ENCODE results near the gene RMND5B. TPM values are rescaled to one million over a fixed set of nuclear protein-coding genes. Genes with fewer than 3 reads are reported as not detected.

The RMND5B gene
- total and polyA plus RNA-seq, 8 donors: 25.3 to 72.9 (median 33.8) TPM

DNA sequence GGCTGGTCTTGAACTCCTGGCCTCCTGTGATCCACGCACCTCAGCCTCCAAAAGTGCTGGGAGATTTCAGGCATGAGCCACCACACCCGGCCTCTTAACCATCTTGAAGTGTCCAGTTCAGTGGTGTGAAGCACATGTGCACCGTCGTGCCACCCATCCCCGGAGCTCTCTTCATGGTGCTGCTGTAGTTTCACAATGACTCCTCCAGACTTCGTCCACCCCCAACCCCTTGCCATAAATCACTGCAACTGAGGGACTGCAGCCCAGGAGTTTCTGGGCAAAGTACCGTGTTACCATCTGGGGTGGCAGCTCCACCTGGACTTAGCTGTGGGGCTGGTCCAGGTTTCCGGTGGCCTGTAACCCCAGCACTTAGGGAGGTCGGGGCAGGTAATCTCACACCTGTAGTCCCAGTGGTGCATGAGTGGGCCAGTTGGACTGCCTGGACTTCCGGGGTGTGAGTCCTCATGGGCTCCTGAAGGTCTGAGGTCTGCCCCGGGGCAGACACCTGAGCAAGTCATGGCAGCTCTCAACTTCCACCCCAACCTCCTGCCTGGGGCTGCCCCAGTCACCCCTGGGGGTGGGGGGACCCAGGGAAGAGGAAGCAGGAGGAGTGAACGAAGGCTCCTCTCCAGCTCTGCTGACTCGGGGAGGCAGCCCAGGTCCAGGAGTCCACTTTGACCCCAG lies 24.1 kb upstream of the RMND5B start:
- Histone ChIP-seq H3K27me3 (peaks cover 0 to 6% (median 0%) of the 10 kb centered on the region in 3 donors), H3K9me3 (no peaks in the 10 kb centered on the region), H3K4me1 (peaks cover 0 to 28% (median 7%) of the 10 kb centered on the region in 4 donors), H3K36me3 (no peaks in the 10 kb centered on the region), H3K4me3 (no peak overlapping the region), H3K27ac (no peak overlapping the region)
- DNase-seq: no peak
- 77 to 88% (median 83%) methylated on average over 13 of the region's 13 CpGs for WGBS, 5 donors
- intact Hi-C loops (cut with DNase I; ENCODE audit: low total_unique reads): no loop called here
- TF ChIP-seq EP300 (IDR thresholded peaks at IDR 0.05) (no peak), CTCF (IDR thresholded peaks at IDR 0.05) (no peak), POLR2AphosphoS5 (IDR thresholded peaks at IDR 0.05) (no peak), POLR2A (IDR thresholded peaks at IDR 0.05) (no peak)

- no peak overlapping the region for H3K27ac ChIP-seq
These were observed 23.0 kb upstream of the RMND5B start for GRCh38 chr5:178107756-178108310.

DNA sequence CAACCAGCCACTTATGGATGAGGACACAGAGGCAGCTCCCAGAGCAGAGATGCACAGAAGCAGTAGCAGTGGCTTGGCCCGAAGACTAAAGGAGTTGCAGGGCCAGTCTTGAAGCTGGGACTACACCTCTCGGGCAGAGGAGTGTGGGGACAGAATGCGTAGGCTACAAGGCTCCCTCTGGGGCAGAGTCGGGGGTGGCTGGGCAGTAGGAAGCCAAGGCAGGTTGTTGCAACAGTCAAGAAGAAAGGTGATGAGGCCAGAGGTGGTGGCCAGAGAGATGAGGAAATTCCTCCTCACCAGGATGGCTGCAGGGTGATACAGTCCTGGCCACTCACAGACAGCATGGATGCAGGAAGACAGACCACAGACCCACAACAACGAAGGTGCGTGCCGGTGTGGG lies 22.4 kb upstream of the RMND5B start:
- H3K4me1 ChIP-seq: peaks cover 5 to 34% (median 13%) of the 10 kb centered on the region in 4 donors
- no peak overlapping the region for H3K4me3 ChIP-seq
- peak overlapping the region in 1 of 5 donors; percentile 26 for H3K27ac ChIP-seq
- DNase-seq: no peak
- no peaks in the 10 kb centered on the region for H3K9me3 ChIP-seq
- H3K27me3 ChIP-seq: peaks cover 0 to 20% (median 2%) of the 10 kb centered on the region in 3 donors
- no peaks in the 10 kb centered on the region for H3K36me3 ChIP-seq
- no peak for TF ChIP-seq POLR2AphosphoS5 (IDR thresholded peaks at IDR 0.05)
- no peak for TF ChIP-seq POLR2A (IDR thresholded peaks at IDR 0.05)
- TF ChIP-seq EP300 (IDR thresholded peaks at IDR 0.05): no peak
- no peak for TF ChIP-seq CTCF (IDR thresholded peaks at IDR 0.05)
- WGBS, 5 donors: 75 to 85% (median 80%) methylated on average over 7 of the region's 7 CpGs
- intact Hi-C loops (cut with DNase I; ENCODE audit: low total_unique reads): no loop called here

More at GRCh38 chr5:178107756-178108310, 23.0 kb upstream of the RMND5B start:
- Histone ChIP-seq H3K9me3 (no peaks in the 10 kb centered on the region), H3K27me3 (peaks cover 0 to 13% (median 0%) of the 10 kb centered on the region in 3 donors), H3K4me1 (peaks cover 0 to 28% (median 10%) of the 10 kb centered on the region in 4 donors), H3K36me3 (no peaks in the 10 kb centered on the region), H3K4me3 (no peak overlapping the region)
- DNase-seq: no peak
- intact Hi-C loops (cut with DNase I; ENCODE audit: low total_unique reads): no loop called here
- WGBS, 5 donors: 46 to 82% (median 51%) methylated on average over 5 of the region's 5 CpGs
- no peak for TF ChIP-seq EP300 (IDR thresholded peaks at IDR 0.05)

DNA sequence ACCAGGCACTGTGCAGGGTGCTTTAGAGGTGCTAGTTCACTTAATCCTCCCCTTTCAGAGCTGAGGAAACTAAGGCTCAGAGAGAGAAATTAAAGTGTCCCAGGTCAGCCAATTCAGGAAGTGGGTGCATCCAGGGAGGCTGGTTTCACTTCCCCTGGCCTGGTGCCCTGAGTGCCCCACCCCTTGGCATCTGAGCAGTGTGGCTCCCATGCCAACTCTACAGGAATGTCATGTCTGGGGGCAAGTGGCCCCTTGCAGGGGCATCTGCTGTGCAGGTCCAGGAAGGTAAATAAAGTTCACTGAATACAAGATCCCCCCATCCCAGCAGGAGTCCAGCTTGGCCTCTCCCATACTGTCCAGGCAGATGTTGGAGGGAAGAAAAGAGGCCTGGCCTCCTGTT lies 21.8 kb upstream of the RMND5B start:
- intact Hi-C loops (cut with DNase I; ENCODE audit: low total_unique reads): no loop called here
- Histone ChIP-seq H3K4me1 (peaks cover 10 to 34% (median 18%) of the 10 kb centered on the region in 4 donors), H3K9me3 (no peaks in the 10 kb centered on the region), H3K27me3 (peaks cover 0 to 25% (median 7%) of the 10 kb centered on the region in 3 donors), H3K36me3 (no peaks in the 10 kb centered on the region), H3K27ac (peak overlapping the region in 1 of 5 donors; percentile 26), H3K4me3 (no peak overlapping the region)
- TF ChIP-seq POLR2AphosphoS5 (IDR thresholded peaks at IDR 0.05) (no peak), POLR2A (IDR thresholded peaks at IDR 0.05) (no peak), CTCF (IDR thresholded peaks at IDR 0.05) (no peak), EP300 (IDR thresholded peaks at IDR 0.05) (no peak)
- DNase-seq: peak in 1 of 2 donors; percentile 67

DNA sequence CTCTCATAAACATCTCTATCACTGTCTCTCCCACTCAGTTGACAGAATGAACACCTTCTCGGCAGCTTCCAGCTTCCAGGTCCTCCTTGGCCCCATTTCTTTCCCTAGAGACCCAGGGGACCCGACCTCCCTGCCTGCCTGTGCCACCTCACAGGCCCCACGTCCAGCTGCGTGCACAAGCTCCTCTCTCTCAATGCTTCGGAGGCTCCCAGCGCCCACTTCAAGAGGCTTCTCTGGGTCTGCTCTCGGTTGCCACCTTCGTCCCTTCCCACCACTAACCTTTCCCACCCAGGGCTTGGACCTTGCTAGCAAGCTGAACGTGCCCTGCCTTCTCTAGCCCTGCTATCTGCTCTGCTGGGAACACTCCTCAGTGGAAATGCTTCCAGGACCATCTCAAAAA lies 20.3 kb upstream of the RMND5B start:
- Histone ChIP-seq H3K36me3 (no peaks in the 10 kb centered on the region), H3K4me1 (peaks cover 18 to 39% (median 33%) of the 10 kb centered on the region in 4 donors), H3K27me3 (peaks cover 0 to 40% (median 19%) of the 10 kb centered on the region in 3 donors), H3K4me3 (no peak overlapping the region), H3K9me3 (no peaks in the 10 kb centered on the region), H3K27ac (no peak overlapping the region)
- TF ChIP-seq POLR2AphosphoS5 (IDR thresholded peaks at IDR 0.05): no peak
- no peak for TF ChIP-seq EP300 (IDR thresholded peaks at IDR 0.05)
- TF ChIP-seq CTCF (IDR thresholded peaks at IDR 0.05): no peak
- no peak for TF ChIP-seq POLR2A (IDR thresholded peaks at IDR 0.05)
- no peak for DNase-seq
- intact Hi-C loops (cut with DNase I; ENCODE audit: low total_unique reads): no loop called here
- WGBS, 5 donors: 85 to 92% (median 89%) methylated on average over 9 of the region's 9 CpGs

Measured in stomach (tissue), 9 donors.